ENCODE data around the gene TMSB10. TPM values are rescaled to one million over a fixed set of nuclear protein-coding genes. Genes with fewer than 3 reads are reported as not detected.

TMSB10 gene
- total RNA-seq: 1,573 and 2,214 TPM in 2 replicates

GRCh38 chr2:84905181-84906107, at the start of gene TMSB10:
Gene TMSB10 (plus strand): TSS chr2:84905656.

GRCh38 chr2:84880645-84881521, 24.6 kb upstream of the TMSB10 start, which contains the start of gene TRABD2A:
Gene TRABD2A (minus strand): TSS chr2:84881084. CDS start chr2:84881039, 45 bp downstream.

Other genes with a start within 250 kb of the TMSB10 start
- 0.26 and 0.65 TPM in 2 replicates for gene TRABD2A, start 24.6 kb upstream of the TMSB10 start, total RNA-seq
- 64.3 and 77.2 TPM in 2 replicates for gene KCMF1, start 65.5 kb downstream of the TMSB10 start, total RNA-seq
- gene TCF7L1, start 227.7 kb downstream of the TMSB10 start, total RNA-seq: 6.1 and 6.9 TPM in 2 replicates